Measurements from ENCODE around the gene PIH1D1.

PIH1D1 gene

DNA sequence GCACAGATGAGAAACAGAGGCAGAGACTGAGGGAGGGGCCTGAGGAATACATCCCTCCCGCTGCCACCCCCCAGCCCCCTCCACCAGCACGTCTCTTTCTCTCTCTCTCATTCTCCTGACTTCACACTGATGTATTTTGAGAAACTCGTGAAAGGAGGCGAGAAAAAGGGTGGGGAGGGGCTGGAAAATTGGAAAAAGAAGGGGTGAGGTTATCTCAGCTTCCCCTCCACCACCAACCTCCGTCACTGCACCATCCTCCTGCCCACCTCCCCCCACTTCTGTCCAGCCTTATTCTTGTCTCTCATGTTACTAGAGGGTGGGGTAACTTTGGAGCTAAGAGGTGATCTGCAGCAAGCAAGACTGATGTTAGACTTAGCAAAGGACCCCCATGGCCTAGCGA is 11.8 kb downstream of the PIH1D1 start:
- Histone ChIP-seq H3K4me3 (ENCODE audit: low read length, poor library complexity, severe bottlenecking) (no peak overlapping the region), H3F3A (ENCODE audit: low read depth) (no peaks in the 10 kb centered on the region; the same call in 1 of the 2 replicates), H3K4me1 (ENCODE audit: insufficient read depth, low read length, poor library complexity, severe bottlenecking) (peaks cover 11% of the 10 kb centered on the region), H3K9me3 (ENCODE audit: insufficient read depth, low read depth, low read length) (no peaks in the 10 kb centered on the region), H2AFZ (ENCODE audit: low read length) (no peak overlapping the region), H3K4me2 (ENCODE audit: low read depth, low read length, poor library complexity, severe bottlenecking) (no peak overlapping the region), H3K27me3 (ENCODE audit: insufficient read depth, low read length, poor library complexity, severe bottlenecking) (no peaks in the 10 kb centered on the region), H3K9me2 (replicated peaks; ENCODE audit: low read depth, low read length) (no peaks in the 10 kb centered on the region), H3K36me3 (ENCODE audit: insufficient read depth, low read length) (no peaks in the 10 kb centered on the region), H3K79me2 (ENCODE audit: insufficient read depth, low read length) (no peaks in the 10 kb centered on the region), H4K20me1 (ENCODE audit: insufficient read depth, low read length, poor library complexity, severe bottlenecking) (no peaks in the 10 kb centered on the region), H3K9ac (ENCODE audit: low read depth, low read length, poor library complexity, severe bottlenecking) (no peak overlapping the region)
- TF ChIP-seq EZH2phosphoT487 (IDR thresholded peaks at IDR 0.05; ENCODE audit: borderline replicate concordance) = no peak
- TF ChIP-seq, protein P1, sequence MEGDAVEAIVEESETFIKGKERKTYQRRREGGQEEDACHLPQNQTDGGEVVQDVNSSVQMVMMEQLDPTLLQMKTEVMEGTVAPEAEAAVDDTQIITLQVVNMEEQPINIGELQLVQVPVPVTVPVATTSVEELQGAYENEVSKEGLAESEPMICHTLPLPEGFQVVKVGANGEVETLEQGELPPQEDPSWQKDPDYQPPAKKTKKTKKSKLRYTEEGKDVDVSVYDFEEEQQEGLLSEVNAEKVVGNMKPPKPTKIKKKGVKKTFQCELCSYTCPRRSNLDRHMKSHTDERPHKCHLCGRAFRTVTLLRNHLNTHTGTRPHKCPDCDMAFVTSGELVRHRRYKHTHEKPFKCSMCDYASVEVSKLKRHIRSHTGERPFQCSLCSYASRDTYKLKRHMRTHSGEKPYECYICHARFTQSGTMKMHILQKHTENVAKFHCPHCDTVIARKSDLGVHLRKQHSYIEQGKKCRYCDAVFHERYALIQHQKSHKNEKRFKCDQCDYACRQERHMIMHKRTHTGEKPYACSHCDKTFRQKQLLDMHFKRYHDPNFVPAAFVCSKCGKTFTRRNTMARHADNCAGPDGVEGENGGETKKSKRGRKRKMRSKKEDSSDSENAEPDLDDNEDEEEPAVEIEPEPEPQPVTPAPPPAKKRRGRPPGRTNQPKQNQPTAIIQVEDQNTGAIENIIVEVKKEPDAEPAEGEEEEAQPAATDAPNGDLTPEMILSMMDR (conservative IDR thresholded peaks at IDR 0.05; ENCODE audit: low read length) = no peak

DNA sequence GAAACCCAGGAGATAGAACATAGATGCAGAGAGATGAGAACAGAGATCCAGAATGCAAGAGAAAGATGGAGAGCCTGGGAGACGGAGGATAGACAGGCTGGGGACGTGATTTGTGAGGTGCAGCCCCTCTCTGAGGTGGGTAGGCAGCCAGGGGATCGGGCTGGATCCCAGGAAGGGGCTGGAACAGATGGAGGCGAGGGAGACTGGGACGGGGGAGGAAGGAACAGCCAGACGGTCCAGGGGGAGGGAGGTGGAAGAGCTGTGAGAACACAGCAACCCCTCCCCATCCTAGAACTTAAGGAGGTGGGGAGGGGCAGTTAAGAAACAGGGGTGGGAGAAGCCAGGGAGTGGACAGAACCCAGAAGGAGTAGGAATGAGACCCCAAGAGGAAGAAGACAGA is 13.4 kb downstream of the PIH1D1 start:
- Histone ChIP-seq H4K20me1 (ENCODE audit: insufficient read depth, low read length, poor library complexity, severe bottlenecking) (no peaks in the 10 kb centered on the region), H3K79me2 (ENCODE audit: insufficient read depth, low read length) (no peaks in the 10 kb centered on the region), H3K4me2 (ENCODE audit: low read depth, low read length, poor library complexity, severe bottlenecking) (no peak overlapping the region), H3K9ac (ENCODE audit: low read depth, low read length, poor library complexity, severe bottlenecking) (no peak overlapping the region), H3K36me3 (ENCODE audit: insufficient read depth, low read length) (no peaks in the 10 kb centered on the region), H3K9me3 (ENCODE audit: insufficient read depth, low read depth, low read length) (no peaks in the 10 kb centered on the region), H3K4me1 (ENCODE audit: insufficient read depth, low read length, poor library complexity, severe bottlenecking) (peaks cover 5% of the 10 kb centered on the region), H3K27me3 (ENCODE audit: insufficient read depth, low read length, poor library complexity, severe bottlenecking) (no peaks in the 10 kb centered on the region), H2AFZ (ENCODE audit: low read length) (no peak overlapping the region), H3F3A (ENCODE audit: low read depth) (no peaks in the 10 kb centered on the region), H3K4me3 (ENCODE audit: low read length, poor library complexity, severe bottlenecking) (no peak overlapping the region), H3K9me2 (replicated peaks; ENCODE audit: low read depth, low read length) (no peaks in the 10 kb centered on the region)
- TF ChIP-seq, protein P1 (conservative IDR thresholded peaks at IDR 0.05; ENCODE audit: low read length) = no peak
- TF ChIP-seq EZH2phosphoT487 (IDR thresholded peaks at IDR 0.05; ENCODE audit: borderline replicate concordance) = no peak

DNA sequence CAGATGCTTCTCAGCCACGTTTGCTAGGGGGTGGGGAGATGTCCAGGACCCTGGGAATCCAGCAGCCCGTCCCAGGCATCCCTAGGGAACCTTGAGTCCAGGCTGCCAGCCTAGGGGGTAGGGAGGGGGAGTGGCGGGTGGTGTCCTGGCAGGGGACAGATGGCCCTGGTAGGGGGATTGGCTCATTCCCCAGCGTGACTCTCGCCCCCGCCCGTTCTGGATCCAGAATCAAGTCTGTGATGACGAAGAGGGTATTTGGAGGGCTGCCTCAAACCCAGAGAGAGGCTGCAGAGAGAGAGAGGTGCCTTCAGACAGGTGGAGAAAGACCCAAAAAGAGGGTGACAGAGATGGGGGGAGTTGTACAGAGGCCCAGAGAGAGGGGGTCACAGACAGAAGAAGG is 14.4 kb downstream of the PIH1D1 start:
- H3K79me2 ChIP-seq (ENCODE audit: insufficient read depth, low read length) = no peaks in the 10 kb centered on the region

More for the DNA sequence above, 14.4 kb downstream of the PIH1D1 start:
- H3K36me3 ChIP-seq (ENCODE audit: insufficient read depth, low read length) = no peaks in the 10 kb centered on the region
- TF ChIP-seq EZH2phosphoT487 (IDR thresholded peaks at IDR 0.05; ENCODE audit: borderline replicate concordance) = no peak
- TF ChIP-seq, protein P1 (conservative IDR thresholded peaks at IDR 0.05; ENCODE audit: low read length) = no peak
- no peak overlapping the region for H3K4me2 ChIP-seq (ENCODE audit: low read depth, low read length, poor library complexity, severe bottlenecking)
- no peak overlapping the region for H2AFZ ChIP-seq (ENCODE audit: low read length)
- H3K9me2 ChIP-seq (replicated peaks; ENCODE audit: low read depth, low read length) = no peaks in the 10 kb centered on the region
- no peaks in the 10 kb centered on the region for H3F3A ChIP-seq (ENCODE audit: low read depth)
- H4K20me1 ChIP-seq (ENCODE audit: insufficient read depth, low read length, poor library complexity, severe bottlenecking) = no peaks in the 10 kb centered on the region
- H3K4me3 ChIP-seq (ENCODE audit: low read length, poor library complexity, severe bottlenecking) = no peak overlapping the region
- H3K9ac ChIP-seq (ENCODE audit: low read depth, low read length, poor library complexity, severe bottlenecking) = no peak overlapping the region
- no peaks in the 10 kb centered on the region for H3K9me3 ChIP-seq (ENCODE audit: insufficient read depth, low read depth, low read length)
- no peaks in the 10 kb centered on the region for H3K27me3 ChIP-seq (ENCODE audit: insufficient read depth, low read length, poor library complexity, severe bottlenecking)
- peaks cover 2% of the 10 kb centered on the region for H3K4me1 ChIP-seq (ENCODE audit: insufficient read depth, low read length, poor library complexity, severe bottlenecking)

Data from Loucy (cell line).